Stimulated activated CD8-positive, alpha-beta memory T cell treated with anti-CD3 and anti-CD28 coated beads, Interleukin-4, amount 100 ng/mL, for 1 hour (primary cell): Measurements from ENCODE around the gene DENND1C.

ENCODE experiments used
- DNase-seq, 2 donors: peaks; one replicate each; pipeline ENCODE4 v3.0.0-alpha.2; 2020; ENCODE audit warnings: low read depth in 2 of 2, low spot score in 1 of 2

Gene DENND1C, protein sequence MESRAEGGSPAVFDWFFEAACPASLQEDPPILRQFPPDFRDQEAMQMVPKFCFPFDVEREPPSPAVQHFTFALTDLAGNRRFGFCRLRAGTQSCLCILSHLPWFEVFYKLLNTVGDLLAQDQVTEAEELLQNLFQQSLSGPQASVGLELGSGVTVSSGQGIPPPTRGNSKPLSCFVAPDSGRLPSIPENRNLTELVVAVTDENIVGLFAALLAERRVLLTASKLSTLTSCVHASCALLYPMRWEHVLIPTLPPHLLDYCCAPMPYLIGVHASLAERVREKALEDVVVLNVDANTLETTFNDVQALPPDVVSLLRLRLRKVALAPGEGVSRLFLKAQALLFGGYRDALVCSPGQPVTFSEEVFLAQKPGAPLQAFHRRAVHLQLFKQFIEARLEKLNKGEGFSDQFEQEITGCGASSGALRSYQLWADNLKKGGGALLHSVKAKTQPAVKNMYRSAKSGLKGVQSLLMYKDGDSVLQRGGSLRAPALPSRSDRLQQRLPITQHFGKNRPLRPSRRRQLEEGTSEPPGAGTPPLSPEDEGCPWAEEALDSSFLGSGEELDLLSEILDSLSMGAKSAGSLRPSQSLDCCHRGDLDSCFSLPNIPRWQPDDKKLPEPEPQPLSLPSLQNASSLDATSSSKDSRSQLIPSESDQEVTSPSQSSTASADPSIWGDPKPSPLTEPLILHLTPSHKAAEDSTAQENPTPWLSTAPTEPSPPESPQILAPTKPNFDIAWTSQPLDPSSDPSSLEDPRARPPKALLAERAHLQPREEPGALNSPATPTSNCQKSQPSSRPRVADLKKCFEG

DNA sequence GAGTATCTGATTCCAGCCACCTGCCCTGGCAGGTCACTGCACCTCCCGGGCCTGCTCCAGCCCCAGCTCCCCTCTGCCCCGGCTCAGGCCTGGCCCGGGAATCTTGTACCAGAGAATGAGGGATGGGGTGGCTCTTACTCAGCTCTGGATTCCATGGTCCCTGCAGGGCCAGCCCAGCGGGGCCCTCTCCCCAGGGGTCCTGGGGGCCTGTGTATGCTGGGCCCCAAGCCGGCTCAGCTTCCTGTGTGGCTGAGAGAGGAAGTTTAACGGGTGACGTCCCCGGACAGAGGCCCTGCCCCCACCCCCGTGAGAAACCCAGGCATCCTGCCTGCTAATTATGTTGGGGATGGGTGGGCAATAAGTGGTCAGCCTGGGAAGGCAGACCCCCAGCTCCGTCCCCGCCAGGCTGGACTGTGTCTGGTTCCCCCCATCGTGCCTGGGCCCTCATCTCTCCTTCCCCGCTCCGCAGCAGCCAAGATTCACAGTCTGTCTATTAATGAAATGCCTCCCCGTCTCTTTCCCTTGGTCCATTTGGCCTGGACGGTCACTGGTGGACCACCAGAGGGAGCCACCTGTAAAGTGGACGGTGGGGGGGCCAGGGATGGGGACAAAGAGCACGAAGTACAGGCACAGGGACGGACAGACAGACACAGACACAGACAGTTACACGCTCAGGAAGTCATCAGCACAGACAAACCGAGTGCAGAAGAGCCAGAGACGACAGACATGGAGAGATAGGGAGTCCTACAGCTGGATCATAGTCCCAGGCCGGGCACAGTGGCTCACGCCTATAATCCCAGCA, at the start of gene DENND1C:
TSS of gene DENND1C (minus strand) at position 247 of the 802 bp plus-strand sequence. CDS start at position 155, 92 bp downstream.
- DNase-seq = peak in 1 of 2 donors; percentile 41

DNA sequence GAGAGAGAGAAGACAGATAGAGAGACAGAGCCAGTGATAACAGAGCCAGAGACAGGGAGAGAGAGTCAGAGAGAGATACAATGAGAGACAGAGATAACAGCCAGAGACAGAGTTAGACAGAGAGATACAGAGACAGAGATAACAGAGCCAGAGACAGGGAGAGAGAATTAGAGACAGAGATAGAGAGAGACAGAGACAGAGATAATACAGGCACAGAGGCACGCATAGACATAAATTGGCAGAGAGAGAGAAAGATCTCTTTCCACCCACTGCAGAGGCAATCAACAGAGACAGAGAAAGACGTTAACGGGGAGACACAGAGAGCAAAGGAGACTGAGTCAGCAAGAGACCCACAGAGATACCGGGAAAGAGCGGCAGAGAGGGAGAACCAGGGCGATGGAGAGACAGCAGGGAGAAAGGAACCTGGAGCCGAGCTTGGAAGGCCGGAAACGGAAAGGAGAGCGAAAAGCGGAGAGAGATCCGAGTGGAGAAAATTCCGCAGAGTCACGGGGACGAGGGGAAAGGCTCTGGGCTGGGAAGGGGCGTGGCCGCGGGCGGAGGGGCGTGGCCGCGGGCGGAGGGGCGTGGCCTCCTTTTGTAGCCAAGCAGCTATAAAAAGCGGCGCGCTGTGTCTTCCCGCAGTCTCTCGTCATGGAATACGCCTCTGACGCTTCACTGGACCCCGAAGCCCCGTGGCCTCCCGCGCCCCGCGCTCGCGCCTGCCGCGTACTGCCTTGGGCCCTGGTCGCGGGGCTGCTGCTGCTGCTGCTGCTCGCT, 49.0 kb upstream of the DENND1C start, which contains the start of gene TNFSF9:
TSS of gene TNFSF9 (plus strand) at position 641 of the 777 bp plus-strand sequence. CDS start at position 652, 11 bp downstream.
- peak; percentile 69 to 74 for DNase-seq

DNA sequence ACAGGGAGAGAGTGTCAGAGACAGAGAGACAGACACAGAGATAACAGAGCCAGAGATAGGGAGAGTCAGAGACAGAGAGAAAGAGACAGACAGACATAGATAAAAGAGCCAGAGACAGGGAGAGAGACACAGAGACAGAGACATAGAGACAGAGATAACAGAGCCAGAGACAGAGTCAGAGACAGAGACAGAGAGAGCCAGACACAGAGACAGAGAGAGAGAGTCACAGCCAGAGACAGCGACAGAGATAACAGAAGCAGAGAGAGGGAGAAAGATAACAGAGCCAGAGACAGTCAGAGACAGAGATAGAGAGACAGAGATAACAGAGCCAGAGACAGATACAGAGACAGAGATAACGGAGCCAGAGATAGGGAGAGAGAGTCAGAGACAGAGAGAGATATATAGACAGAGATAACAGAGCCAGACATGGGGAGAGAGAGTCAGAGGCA, 48.4 kb upstream of the DENND1C start:
- DNase-seq = no peak

DNA sequence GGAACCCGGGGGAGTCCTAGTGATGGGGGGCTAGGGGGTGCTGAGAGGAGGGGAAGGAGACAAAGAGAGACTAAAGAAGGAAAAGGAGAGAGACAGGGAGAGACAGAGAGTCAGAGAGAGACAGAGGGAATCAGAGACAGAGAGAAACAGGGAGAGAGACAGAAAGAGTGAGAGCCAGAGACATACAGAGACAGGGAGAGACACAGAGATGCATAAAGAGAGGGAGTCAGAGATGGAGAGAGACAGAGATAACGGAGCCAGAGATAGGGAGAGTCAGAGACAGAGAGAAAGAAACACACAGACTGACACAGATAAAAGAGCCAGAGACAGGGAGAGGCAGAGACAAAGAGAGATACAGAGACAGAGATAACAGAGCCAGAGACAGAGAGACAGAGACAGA, 47.8 kb upstream of the DENND1C start:
- no peak for DNase-seq

DNA sequence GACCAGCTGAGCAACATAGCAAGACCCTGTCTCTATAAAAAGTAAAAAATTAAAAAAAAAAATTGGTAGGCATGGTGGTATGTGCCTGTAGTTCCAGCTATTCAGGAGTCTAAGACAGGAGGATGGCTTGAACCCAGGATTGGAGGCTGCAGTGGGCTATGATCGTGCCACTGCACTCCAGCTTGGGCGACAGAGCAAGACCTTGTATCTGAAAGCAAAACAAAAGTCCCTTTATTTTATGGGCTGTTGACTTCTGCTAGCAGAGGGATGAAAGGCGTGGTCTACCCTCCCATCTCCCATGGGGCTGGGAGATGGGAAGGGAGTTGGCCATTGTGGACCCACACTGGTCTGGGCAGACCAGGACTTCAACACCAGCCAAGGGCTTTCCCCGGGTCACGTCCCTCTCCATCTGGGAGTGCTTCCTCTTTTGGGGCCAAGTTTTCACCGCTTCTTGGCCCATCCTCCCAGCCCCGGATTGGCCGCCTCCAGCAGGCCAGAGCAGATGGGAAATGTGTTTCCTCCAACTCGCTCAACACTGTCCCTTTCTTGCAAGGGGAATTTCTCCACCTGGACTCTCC, 47.0 kb upstream of the DENND1C start:
- no peak for DNase-seq

DNA sequence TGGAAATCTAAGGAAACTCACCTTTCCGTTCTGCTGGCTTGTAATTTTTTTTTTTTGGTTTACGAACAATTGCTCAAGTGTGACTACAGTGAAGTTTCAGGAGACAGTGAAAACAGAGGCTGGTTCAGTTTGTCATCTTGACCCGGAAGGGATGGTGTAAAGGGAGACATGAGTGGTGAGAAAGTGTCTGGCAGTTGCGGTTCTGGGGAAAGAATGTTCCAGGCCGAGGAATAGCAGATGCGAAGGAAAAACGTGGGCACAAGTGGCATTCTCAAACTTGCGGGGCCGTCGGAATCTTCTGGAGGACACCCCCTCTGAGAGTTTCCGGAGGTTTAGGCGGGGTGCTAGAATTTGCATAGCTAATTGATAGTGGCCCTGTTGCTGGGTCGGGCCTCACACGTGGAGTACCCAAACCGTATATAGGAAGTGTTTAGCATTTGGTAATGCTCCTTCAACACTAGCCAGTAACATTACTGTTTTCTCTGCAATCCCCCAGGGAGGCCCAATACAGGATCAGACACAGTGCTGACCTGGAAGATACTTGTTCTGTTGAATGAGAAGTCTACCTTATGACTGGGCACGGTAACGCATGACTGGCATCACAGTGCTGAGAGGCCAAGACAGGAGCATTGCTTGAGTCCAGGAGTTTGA, 46.4 kb upstream of the DENND1C start:
- no peak for DNase-seq

DNA sequence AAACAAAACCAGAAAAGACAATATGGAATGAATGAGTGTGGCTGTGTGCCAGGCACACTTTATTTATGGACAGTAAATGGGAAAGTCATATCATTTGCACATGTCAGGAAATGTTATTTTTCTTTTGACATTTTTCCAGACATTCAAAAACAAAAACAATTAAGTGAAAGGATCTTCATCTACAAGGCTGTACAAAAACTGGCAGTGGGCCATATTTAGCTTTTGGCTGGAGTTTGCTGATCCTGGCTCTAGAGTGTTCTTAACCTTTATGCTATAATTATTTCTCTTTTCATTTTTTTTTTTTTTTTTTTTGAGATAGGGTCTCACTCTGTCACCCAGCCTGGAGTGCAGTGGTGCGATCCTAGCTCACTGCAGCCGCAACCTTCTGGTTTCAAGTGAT, 42.7 kb upstream of the DENND1C start:
- DNase-seq = no peak

DNA sequence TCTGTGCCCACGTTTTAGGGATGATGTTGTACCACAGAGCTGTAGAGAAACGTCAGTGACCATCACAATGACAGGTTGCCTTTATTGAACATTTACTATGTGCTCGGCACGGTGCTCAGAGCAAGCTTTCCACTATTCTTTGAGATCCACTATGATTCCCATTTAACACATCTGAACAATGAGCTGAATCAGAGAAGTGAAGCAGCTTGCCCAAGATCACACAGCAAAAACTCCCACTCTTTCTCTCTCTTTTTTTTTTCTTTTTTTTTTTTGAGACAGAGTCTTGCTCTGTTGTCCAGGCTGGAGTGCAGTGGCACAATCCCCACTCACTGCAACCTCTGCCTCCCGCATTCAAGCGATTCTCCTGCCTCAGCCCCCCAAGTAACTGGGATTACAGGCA, 41.1 kb upstream of the DENND1C start:
- no peak for DNase-seq

DNA sequence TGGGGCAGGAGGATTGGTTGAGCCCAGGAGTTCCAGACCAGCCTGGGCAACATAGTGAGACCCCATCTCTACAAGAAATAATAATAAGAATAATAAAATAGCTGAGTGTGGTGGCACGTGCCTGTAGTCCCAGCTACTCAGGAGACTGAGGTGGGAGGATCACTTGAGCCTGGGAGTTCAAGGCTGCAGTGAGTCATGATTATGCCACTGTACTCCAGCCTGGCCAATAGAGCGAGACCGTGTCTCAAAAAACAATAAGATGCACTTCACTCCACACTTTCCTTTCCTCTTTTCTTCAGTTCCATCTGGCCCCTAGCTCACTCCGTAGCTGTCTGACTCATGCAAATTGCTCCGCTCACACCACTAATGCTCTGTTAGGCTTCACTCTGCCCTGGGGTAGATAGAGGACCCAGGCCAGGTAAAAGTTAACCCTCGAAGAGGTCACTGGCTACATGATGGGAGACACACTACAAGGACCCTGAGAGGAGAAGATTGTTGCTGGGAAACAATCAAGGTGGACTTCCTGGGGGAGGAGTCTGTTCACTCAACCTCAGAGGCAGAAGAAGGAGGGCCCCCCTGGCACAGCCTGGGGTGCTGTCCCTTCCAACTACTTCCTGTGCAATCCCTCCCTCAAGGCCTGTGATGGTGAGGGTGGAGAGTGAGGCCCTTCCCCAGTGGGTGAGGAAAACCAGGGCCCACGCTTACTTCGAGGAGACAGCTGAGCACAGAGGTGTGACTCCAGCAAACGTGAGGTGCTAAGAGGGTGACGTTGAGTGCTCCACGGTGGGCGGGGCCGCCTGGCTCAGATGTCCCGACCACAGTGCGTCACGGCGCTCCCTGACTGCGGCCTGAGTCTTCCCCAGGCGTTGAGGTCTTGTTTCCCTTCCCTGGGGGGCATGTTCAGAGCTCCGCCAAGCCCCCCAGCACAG, 40.4 kb upstream of the DENND1C start:
- DNase-seq = peak; percentile 46 to 49

DNA sequence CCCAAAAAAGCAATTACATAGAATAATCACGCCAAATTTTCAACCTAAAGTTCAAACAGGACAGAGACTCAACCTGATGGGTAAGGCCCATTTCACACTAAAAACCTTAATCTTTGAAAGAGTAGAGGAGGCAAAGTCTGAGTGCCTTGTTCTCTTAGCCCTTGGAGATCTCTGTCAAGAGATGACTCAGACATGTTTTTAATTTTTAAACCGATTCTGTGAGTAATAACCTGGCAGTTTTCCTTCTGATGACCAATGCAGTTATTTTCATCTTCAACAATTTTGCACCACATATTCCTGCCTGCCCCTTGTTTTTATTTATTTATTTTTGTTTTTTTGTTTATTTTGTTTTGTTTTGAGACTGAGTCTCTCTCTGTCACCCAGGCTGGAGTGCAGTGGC, 37.7 kb upstream of the DENND1C start:
- DNase-seq = no peak

DNA sequence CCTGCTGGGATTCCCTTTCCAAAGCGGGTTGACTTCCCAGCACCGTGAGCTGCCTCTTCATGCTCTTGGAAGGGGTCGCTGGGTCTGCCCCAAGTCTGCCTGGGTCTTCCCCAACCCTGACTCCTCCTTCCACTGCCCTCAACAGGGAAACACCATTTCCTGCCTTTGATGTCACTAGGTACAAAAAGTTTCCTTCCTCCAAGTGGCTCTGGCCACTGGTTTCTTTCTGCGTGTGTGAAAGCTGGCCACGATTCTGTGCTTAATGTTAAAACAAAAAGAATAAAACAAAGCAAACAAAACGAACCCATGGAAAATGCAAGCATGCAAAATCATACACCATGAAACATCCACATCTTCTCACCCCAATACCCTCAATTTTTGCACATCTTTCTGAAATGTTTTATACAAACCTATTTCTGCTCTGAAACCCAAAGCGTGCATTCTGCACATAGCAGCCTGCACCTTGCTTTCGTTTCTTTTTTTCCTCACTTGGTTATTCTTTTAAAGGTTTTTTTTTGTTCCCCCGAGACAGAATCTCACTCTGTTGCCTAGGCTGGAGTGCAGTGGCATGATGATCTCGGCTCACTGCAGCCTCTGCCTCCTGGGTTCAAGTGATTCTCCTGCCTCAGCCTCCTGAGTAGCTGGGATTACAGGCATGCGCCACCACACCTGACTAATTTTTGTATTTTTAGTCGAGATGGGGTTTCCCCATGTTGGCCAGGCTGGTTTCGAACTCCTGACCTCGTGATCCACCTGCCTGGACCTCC, 36.7 kb upstream of the DENND1C start:
- DNase-seq = no peak

DNA sequence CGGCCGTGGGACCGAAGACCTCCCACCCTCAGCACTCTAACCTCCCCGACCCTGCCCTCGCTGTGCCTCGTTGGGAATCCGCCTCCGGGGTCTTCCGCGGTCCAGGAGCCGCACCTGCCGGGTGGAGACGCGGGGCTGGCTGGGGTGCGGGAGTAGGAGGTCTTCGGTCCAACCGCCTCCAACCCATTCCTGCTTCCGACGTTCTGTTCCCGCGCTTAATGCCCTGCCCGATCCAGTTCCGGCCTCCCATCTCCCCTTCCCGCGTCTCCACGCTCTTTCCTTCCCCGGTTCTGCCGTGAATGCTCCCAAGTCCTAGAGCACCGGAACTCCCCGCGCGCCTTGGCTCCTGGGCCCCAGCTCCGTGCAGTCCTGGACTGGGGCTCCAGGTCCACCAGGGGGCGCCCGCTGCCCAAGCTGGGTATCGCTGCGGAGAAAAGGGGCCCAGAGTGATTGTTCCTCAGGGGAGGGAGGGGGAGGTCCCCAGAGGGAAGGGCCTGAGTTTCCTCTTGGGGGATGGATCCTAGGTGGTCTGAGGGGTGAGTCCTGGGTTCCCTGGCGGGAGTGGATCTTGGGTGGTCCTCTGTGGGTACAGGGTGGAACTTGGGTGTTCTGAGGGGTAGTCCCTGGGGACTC, 35.2 kb upstream of the DENND1C start:
- DNase-seq = peak; percentile 88 to 89

DNA sequence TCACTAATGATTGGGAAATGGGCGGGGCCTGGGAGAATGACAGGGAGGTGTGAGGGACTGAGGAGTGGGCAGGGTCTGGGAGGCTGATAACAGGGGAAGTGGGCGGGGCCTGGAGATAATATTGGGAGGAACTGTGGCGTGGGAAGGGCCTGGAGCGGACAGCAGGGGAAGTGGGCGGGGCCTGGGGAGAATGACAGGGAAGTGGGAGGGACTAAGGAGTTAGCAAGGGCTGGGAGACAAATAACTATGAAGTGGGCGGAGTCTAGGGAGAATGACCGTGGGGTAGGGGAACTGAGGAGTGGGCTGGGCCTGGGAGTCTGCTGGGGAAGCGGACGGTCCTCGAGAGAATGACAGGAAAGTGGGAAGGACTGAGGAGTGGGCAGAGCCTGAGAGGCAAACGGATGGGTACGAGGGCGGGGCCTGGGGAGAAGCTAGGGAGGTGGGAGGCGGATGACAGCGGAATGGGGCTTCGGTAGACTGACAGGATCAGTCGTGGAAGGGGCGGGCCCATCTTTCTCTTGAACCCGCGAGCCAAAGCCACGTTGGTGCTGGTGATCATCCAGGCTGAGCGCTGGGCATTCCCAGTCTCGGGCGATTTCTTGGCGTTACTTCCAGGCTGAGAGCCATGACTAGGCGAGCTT, 34.6 kb upstream of the DENND1C start:
- DNase-seq = peak in 1 of 2 donors; percentile 45

DNA sequence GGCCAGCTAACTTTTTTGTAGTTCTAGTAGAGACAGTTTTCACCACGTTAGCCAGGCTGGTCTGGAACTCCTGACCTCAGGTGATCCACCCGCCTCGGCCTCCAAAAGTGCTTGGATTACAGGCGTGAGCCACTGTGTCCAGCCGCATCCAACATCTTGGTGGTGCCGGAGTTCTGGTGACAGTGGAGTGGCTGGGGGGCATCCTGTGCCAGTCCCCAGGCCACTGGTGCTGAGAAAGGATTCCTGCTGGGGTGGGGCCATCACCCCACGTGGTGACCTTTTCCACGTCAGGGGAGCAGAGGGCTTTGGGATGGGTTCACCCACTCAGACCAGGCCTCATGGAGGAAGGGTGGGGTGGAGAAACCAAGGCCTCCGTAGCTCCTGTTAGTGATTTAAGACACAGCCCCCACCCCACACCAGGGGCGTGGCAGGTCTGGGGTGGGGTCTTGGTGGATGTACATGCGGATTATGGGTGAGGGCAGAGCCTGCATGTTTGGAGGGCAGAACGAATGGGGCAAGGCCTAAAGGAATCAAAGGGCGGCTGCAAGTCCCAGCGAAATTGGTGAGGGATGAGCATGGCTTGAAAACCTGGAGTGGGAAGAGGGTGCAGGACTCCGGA, 33.4 kb upstream of the DENND1C start:
- no peak for DNase-seq

DNA sequence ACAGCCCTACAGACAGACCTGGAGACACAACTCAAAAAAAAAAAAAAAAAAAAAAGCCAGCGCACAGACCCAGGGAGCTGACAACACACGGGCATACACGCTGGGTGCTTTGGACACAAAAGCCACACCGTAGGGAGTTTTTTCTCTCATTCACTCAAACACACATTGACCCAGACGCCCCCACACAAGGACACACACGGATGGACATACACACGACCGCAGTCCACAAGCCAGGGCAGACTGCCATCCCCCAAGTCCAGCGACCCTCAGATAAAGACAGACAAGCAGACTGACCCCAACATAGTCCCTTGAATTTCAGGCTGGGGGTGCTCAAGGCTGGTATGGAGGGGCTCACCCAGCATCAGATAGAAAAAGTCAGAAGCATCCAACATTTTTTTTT, 32.5 kb upstream of the DENND1C start:
- DNase-seq = no peak

DNA sequence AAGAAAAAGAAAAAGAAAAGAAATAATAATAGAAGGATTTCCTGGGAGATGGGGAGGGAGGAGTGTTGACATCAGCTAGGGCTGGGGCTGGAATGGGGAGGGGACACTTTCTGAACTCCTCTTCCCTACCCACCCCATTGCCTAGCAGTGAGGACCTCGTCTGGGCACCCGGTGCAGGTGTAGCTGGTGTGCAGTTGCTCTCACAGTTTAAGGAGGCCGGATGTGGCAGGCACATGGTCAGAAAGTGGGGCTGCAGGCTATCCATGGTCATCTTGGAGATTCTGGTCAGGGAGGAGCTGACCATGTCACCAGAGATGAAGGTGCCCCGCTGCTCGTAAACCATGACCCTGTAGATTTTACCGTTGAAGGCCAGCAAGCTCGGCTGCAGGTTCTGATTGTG, 29.0 kb upstream of the DENND1C start:
- DNase-seq = no peak
